Activated CD8-positive, alpha-beta memory T cell treated with anti-CD3 and anti-CD28 coated beads, Interleukin-2, amount 50 U/mL, for 24 hours (primary cell): ENCODE measurements around the gene GLT8D2.

Experiments used
- DNase-seq: peaks from one replicate; pipeline ENCODE4 v3.0.0-alpha.2; 2020; ENCODE audit errors: extremely low read depth

The GLT8D2 gene

DNA sequence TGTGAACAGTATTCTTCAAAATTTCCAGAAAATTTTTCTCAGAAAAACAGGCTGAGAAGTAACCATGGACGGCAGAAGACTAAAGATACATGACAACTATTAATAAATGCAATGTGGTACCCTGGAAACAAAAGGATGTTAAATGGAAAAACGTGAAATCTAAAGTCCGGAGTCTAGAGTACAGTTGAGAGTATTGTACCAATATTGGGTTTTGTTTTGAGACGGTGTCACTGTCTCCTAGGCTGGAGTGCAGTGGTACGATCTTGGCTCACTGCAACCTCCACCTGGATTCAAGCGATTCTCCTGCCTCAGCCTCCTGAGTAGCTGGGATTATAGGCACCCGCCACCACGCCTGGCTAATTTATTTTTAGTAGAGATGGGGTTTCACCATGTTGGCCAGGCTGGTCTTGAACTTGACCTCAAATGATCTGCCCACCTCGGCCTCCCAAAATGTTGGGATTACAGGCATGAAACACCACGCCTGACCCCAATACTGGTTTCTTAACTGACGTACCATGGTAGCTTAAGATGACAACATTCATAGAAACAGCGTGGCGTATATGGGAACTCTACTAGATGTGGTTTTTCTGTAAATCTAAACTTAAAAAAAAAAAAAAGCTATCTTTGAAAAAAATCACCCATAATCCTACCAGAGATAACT is 101.1 kb downstream of the GLT8D2 start:
- no peak for DNase-seq

DNA sequence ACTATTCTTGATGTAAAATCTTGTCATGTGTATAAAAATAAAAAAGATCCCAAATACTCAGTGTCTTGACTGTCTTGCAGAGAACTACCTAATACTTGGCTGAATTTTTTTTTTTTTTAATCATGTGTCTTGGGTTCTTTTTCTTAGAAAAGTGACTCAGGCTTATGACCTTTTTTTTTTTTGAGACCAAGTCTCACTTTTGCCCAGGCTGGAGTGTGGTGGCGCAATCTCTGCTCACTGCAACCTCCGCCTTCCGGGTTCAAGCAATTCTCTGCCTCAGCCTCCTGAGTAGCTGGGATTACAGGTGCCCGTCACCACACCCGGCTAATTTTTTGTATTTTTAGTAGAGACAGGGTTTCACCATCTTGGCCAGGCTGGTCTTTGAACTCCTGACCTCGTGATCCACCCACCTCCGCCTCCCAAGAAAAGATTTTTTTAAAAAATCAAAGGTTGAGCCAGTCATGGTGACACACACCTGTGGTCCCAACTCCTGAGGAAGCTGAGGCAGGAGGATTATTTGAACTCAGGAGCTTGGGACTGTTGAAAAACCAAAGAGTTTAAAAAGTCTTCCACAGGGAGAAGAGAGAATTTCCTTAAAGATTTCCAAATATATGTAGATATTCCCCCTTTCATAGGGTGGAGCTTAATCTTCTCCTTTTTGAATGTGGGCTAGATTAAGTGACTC is 102.0 kb downstream of the GLT8D2 start:
- DNase-seq: no peak

DNA sequence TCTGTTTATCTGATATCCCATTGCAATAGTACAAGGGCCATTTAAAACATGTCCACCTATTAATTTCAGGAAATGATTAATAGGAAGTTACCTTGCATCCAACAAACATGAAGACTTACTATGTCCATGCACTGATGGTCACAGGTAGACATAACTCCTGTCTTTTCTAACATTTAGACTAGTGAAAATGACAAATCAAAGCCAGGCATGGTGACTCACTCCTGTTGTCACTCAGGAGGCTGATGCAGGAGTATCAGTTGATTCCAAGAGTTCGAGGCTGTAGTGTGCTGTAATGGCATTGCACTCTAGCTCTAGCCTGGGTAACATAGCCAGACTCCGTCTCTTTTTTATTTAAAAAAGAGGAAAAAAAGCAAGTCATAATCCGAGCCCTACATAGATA is 105.0 kb downstream of the GLT8D2 start:
- DNase-seq: no peak
